ENCODE measurements around the gene PLD5. TPM values are rescaled to one million over a fixed set of nuclear protein-coding genes. Genes with fewer than 3 reads are reported as not detected.

The PLD5 gene
- total RNA-seq, 1 experiment from 2014 or later: 1.8 TPM

DNA sequence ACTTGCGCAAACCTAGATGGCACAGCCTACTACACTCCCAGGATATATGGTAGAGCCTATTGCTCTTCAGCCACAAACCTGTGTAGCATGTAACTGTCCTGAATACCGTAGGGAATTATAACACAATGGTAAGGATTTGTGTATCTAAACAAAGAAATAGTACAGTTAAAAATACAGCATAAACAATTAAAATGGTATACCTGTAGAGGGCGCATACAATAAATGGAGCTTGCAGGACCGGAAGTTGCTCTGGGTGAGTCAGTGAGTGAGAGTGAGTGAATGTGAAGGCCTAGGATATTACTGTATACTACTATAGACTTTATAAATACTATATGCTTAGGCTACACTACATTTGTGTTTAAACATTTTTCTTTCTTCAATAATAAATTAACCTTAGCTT lies 99.3 kb downstream of the PLD5 start:
- no TSS peak for BruUV-seq (replicated peaks)
- DNase-seq: no peak
- no peak overlapping the region for H3K4me3 Mint-ChIP-seq (ENCODE audit: unreplicated experiment)

DNA sequence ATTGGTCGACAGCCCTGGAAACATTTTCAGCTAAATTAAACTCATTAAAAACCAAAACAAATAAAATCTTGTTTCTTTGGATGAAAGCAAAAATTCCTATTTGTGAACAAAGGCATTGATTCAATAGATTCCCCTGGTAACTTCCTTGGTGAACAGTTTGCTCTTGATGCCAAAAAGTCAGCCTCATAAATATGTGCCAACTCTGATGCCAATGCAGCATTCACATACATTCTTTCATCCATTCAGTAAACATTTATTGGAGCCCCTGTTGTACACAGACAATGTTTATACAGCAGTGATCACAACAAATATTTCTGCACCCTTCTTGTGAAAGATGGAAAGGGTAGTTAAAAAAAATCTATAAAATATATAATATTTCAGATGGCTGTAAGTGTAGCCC lies 107.8 kb downstream of the PLD5 start:
- Histone ChIP-seq H3K27me3 (replicated peaks; ENCODE audit: control insufficient read depth, insufficient read depth, low read length) (no peaks in the 10 kb centered on the region), H3K36me3 (ENCODE audit: control insufficient read depth, insufficient read depth, low read length) (no peaks in the 10 kb centered on the region), H3K4me1 (no peaks in the 10 kb centered on the region), H3K4me3 (ENCODE audit: low read depth, low read length) (no peak overlapping the region), H3K9me3 (no peaks in the 10 kb centered on the region)
- no peaks in the 10 kb centered on the region for H3K36me3 Mint-ChIP-seq (ENCODE audit: insufficient read depth, unreplicated experiment)
- ChIA-PET CTCF (no interaction called here), POLR2A (no interaction called here)
- BruUV-seq (replicated peaks): no TSS peak
- H3K4me1 Mint-ChIP-seq (ENCODE audit: low read depth, unreplicated experiment): no peaks in the 10 kb centered on the region
- no peak for DNase-seq
- H3K9me3 Mint-ChIP-seq (ENCODE audit: unreplicated experiment): no peaks in the 10 kb centered on the region
- H3K27me3 Mint-ChIP-seq (ENCODE audit: insufficient read depth, unreplicated experiment): no peaks in the 10 kb centered on the region
- no peak overlapping the region for H3K4me3 Mint-ChIP-seq (ENCODE audit: unreplicated experiment)
- TF ChIP-seq, protein P1, sequence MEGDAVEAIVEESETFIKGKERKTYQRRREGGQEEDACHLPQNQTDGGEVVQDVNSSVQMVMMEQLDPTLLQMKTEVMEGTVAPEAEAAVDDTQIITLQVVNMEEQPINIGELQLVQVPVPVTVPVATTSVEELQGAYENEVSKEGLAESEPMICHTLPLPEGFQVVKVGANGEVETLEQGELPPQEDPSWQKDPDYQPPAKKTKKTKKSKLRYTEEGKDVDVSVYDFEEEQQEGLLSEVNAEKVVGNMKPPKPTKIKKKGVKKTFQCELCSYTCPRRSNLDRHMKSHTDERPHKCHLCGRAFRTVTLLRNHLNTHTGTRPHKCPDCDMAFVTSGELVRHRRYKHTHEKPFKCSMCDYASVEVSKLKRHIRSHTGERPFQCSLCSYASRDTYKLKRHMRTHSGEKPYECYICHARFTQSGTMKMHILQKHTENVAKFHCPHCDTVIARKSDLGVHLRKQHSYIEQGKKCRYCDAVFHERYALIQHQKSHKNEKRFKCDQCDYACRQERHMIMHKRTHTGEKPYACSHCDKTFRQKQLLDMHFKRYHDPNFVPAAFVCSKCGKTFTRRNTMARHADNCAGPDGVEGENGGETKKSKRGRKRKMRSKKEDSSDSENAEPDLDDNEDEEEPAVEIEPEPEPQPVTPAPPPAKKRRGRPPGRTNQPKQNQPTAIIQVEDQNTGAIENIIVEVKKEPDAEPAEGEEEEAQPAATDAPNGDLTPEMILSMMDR (IDR thresholded peaks at IDR 0.05; ENCODE audit: insufficient read depth in 1 of 2, low read depth in 1 of 2, low read length in 1 of 2, severe bottlenecking in 1 of 2, unreplicated experiment in 1 of 2): no peak
- intact Hi-C loops (cut with micrococcal nuclease; ENCODE audit: unreplicated experiment): no loop called here
- no peak overlapping the region for H3K27ac Mint-ChIP-seq (ENCODE audit: unreplicated experiment)

More for the DNA sequence above, 99.3 kb downstream of the PLD5 start:
- TF ChIP-seq, protein P1 (IDR thresholded peaks at IDR 0.05; ENCODE audit: insufficient read depth in 1 of 2, low read depth in 1 of 2, low read length in 1 of 2, severe bottlenecking in 1 of 2, unreplicated experiment in 1 of 2): peak in 1 of 2 experiments; percentile 12
- H3K36me3 ChIP-seq (ENCODE audit: control insufficient read depth, insufficient read depth, low read length): no peaks in the 10 kb centered on the region
- no peaks in the 10 kb centered on the region for H3K4me1 ChIP-seq
- no peak overlapping the region for H3K4me3 ChIP-seq (ENCODE audit: low read depth, low read length)
- no peaks in the 10 kb centered on the region for H3K9me3 ChIP-seq
- Mint-ChIP-seq H3K27ac (ENCODE audit: unreplicated experiment) (no peak overlapping the region), H3K36me3 (ENCODE audit: insufficient read depth, unreplicated experiment) (no peaks in the 10 kb centered on the region), H3K4me1 (ENCODE audit: low read depth, unreplicated experiment) (no peaks in the 10 kb centered on the region), H3K9me3 (ENCODE audit: unreplicated experiment) (no peaks in the 10 kb centered on the region), H3K27me3 (ENCODE audit: insufficient read depth, unreplicated experiment) (no peaks in the 10 kb centered on the region)
- H3K27me3 ChIP-seq (replicated peaks; ENCODE audit: control insufficient read depth, insufficient read depth, low read length): no peaks in the 10 kb centered on the region
- intact Hi-C loops (cut with micrococcal nuclease; ENCODE audit: unreplicated experiment): no loop called here
- ChIA-PET POLR2A (no interaction called here), CTCF (no interaction called here)

GRCh38 chr1:242412921-242413320 lies 111.6 kb downstream of the PLD5 start:
- H3K4me3 ChIP-seq (ENCODE audit: low read depth, low read length): no peak overlapping the region
- Mint-ChIP-seq H3K27me3 (ENCODE audit: insufficient read depth, unreplicated experiment) (no peaks in the 10 kb centered on the region), H3K4me3 (ENCODE audit: unreplicated experiment) (no peak overlapping the region), H3K4me1 (ENCODE audit: low read depth, unreplicated experiment) (no peaks in the 10 kb centered on the region), H3K27ac (ENCODE audit: unreplicated experiment) (no peak overlapping the region), H3K36me3 (ENCODE audit: insufficient read depth, unreplicated experiment) (peaks cover 5% of the 10 kb centered on the region), H3K9me3 (ENCODE audit: unreplicated experiment) (no peaks in the 10 kb centered on the region)
- TF ChIP-seq, protein P1 (IDR thresholded peaks at IDR 0.05; ENCODE audit: insufficient read depth in 1 of 2, low read depth in 1 of 2, low read length in 1 of 2, severe bottlenecking in 1 of 2, unreplicated experiment in 1 of 2): no peak
- intact Hi-C loops (cut with micrococcal nuclease; ENCODE audit: unreplicated experiment): no loop called here
- ChIA-PET POLR2A (no interaction called here), CTCF (no interaction called here)
- no peaks in the 10 kb centered on the region for H3K27me3 ChIP-seq (replicated peaks; ENCODE audit: control insufficient read depth, insufficient read depth, low read length)
- H3K4me1 ChIP-seq: no peaks in the 10 kb centered on the region
- no peaks in the 10 kb centered on the region for H3K36me3 ChIP-seq (ENCODE audit: control insufficient read depth, insufficient read depth, low read length)
- no peaks in the 10 kb centered on the region for H3K9me3 ChIP-seq
- BruUV-seq (replicated peaks): no TSS peak
- DNase-seq: no peak
